ENCODE results near the gene PCP2.

- no peak for TF ChIP-seq CTCF (IDR thresholded peaks at IDR 0.05)
- no peak for TF ChIP-seq POLR2A (IDR thresholded peaks at IDR 0.05)
Measured at GRCh38 chr19:7618348-7618747, 15.2 kb downstream of the PCP2 start.

All from adrenal gland (tissue), 5 donors.